ENCODE results near the gene PDXK. TPM values are rescaled to one million over a fixed set of nuclear protein-coding genes. Genes with fewer than 3 reads are reported as not detected.

PDXK gene
- total and polyA plus RNA-seq, 9 of the 15 experiments (the other 6 are each of a cell fraction or from before 2014, with no cell fraction given) = 5.6 to 162 (median 76.5) TPM

GRCh38 chr21:43718872-43719747 lies at the start of gene PDXK (continued):
- TF ChIP-seq ZNF79 (CRISPR knock-in tag; IDR thresholded peaks at IDR 0.05; ENCODE audit: low read depth) (no peak), ZNF639 (CRISPR knock-in tag; conservative IDR thresholded peaks at IDR 0.05 in 1 of 2, IDR thresholded peaks at IDR 0.05 in 1 of 2) (peak in 1 of 2 experiments; percentile 88; a peak in 2 of 4 replicates), MAX (CRISPR knock-in tag; IDR thresholded peaks at IDR 0.05) (peak; percentile 48; the same call in 1 of the 2 replicates), RBM15 (IDR thresholded peaks at IDR 0.05; ENCODE audit: insufficient read depth, low read length) (no peak), PHB2 (IDR thresholded peaks at IDR 0.05; ENCODE audit: low read depth) (no peak), SRF (CRISPR knock-in tag; IDR thresholded peaks at IDR 0.05) (peak in 1 of 2 experiments; percentile 38; a peak in 1 of 4 replicates), PRMT5 (CRISPR knock-in tag; IDR thresholded peaks at IDR 0.05) (no peak), FOXJ3 (CRISPR knock-in tag; IDR thresholded peaks at IDR 0.05) (no peak), PML (IDR thresholded peaks at IDR 0.05; ENCODE audit: low read length) (no peak; the same call in 1 of the 2 replicates), ATF2 (CRISPR knock-in tag; IDR thresholded peaks at IDR 0.05) (no peak; the same call in none of the 2 replicates), FOSL1 (tag; conservative IDR thresholded peaks at IDR 0.05) (peak; percentile 54; the same call in 1 of the 2 replicates), TFE3 (CRISPR knock-in tag; IDR thresholded peaks at IDR 0.05) (no peak), XRCC4 (IDR thresholded peaks at IDR 0.05; ENCODE audit: extremely low read depth, insufficient read depth, insufficient read length) (no peak), ATF7 (IDR thresholded peaks at IDR 0.05) (peak; percentile 82; the same call in 1 of the 2 replicates), ZNF655 (CRISPR knock-in tag; IDR thresholded peaks at IDR 0.05) (no peak), ATF4 (CRISPR knock-in tag; IDR thresholded peaks at IDR 0.05) (no peak), ZFP91 (CRISPR knock-in tag; IDR thresholded peaks at IDR 0.05) (no peak)

Measured in K562 (cell line).